Hematopoietic multipotent progenitor cell treated with erythropoietin and hydrocortisone succinate and interleukin-3 and kit ligand, for 4 days (in vitro differentiated cells): Measurements from ENCODE around the gene MIA2.
"Not testable (repeated sequence)": the region's sequence is repeated elsewhere in the genome, so short reads cannot be mapped to it uniquely, and the experiment has no call there.

Experiments
- DNase-seq: peaks from one replicate; pipeline ENCODE4 v3.0.0-alpha.2; 2015

The MIA2 gene

GRCh38 chr14:39351708-39352107 is 118.0 kb downstream of the MIA2 start:
- DNase-seq, result no peak

DNA sequence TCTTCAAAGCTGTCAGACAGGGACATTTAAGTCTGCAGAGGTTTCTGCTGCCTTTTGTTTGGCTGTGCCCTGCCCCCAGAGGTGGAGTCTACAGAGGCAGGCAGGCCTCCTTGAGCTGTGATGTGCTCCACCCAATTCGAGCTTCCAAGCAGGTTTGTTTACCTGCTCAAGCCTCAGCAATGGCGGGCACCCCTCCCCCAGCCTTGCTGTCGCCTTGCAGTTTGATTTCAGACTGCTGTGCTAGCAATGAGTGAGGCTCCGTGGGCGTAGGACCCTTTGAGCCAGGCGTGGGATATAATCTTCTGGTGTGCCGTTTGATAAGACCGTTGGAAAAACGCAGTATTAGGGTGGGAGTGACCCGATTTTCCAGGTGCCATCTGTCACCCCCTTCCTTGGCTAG is 125.4 kb downstream of the MIA2 start:
- DNase-seq, result not testable (repeated sequence)

- no peak for DNase-seq
These were observed 126.6 kb downstream of the MIA2 start for GRCh38 chr14:39360316-39360715.

DNA sequence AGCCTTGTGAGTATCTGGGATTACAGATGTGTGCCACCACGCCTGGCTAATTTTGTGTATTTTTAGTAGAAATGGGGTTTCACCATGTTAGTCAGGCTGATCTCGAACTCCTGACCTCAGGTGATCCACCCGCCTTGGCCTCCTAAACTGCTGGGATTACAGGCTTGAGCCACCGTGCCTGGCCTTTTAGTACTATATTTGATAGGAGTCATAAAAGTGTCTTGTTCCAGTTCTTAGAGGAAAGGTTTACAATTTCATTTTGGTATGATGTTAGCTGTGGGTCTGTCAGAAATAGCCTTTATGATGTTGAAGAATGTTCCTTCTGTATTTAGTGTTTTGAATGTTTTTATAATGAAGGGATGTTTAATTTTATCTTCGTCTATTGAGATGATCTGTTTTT is 127.8 kb downstream of the MIA2 start:
- DNase-seq, result not testable (repeated sequence)

DNA sequence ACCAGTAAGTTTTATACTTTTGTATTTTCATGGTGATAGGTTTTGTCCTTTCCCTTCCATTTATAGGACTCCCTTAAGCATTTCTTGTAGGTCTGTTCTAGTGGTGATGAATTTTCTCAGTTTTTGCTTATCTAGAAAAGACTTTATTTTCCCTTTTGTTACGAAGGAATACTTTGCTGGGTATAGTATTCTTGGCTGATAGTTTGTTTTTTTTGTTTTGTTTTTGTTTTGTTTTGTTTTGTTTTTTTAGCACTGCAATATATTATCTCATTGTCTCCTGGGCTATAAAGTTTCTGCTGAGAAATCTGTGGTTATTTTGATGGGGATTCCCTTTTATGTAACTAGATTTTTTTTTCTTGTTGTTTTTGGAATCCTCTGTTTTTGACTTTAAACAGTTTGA is 130.8 kb downstream of the MIA2 start:
- DNase-seq, result no peak

DNA sequence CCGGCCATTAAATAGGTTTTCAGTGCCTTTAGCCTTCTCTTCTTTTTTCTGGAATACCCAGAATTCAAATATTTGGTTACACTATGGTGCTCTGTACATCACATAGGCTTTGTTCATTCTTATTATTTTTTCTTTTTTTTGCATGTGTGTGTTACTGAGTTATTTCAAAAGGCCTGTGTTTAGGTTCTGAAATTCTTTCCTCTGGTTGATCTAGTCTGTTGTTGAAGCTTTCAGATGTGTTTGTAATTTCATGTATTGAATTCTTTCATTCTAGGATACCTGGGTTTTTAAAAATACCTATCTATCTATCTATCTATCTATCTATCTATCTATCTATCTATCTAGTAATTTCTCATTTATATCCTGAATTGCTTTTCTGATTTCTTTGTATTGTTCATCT is 131.6 kb downstream of the MIA2 start:
- no peak for DNase-seq

DNA sequence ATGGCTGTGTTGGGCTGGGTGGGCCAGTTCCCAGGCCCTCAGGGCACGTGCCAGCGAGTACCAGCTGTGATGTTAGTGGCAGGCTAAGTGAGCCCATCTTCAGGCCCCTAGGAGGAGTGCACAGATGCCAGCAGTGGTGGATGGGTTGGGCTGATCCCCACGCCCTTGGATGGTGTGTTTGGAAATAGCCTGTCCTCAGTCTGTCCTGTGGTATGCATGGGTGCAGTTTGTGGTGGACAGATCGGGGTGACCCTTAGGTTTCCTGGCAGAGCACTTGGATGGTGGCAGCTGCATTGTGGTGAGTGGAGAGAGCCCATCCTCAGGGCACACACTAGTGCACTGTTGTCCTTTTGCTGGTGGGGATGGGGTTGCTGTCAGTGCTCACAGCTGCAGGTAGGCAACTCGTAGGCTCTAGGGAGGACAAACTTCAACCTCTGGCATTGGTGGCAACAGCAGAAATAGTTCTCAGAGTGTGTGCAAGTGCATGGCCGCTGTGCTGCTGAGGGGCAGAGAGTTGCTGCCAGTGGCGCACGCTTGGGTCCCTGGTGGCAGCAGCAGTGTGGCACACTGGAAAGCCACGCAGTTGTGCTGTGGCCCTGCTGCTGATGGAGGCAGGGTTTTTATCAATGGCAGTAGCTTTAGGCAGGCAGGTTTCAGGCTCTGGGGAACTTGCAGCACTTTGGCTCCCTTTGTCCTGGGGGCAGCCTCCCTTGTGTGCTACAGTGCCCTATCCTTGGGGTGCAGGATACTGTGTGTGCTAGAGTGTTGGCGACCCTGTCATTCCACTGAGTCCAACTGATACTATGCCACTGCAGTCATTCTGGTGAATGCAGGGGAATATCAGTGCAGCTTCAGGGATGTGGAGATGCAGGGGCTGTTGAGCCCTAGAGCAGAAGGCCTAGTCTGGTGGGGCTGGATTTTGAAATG is 133.0 kb downstream of the MIA2 start:
- no peak for DNase-seq

GRCh38 chr14:39367387-39367751 is 133.7 kb downstream of the MIA2 start:
- no peak for DNase-seq

DNA sequence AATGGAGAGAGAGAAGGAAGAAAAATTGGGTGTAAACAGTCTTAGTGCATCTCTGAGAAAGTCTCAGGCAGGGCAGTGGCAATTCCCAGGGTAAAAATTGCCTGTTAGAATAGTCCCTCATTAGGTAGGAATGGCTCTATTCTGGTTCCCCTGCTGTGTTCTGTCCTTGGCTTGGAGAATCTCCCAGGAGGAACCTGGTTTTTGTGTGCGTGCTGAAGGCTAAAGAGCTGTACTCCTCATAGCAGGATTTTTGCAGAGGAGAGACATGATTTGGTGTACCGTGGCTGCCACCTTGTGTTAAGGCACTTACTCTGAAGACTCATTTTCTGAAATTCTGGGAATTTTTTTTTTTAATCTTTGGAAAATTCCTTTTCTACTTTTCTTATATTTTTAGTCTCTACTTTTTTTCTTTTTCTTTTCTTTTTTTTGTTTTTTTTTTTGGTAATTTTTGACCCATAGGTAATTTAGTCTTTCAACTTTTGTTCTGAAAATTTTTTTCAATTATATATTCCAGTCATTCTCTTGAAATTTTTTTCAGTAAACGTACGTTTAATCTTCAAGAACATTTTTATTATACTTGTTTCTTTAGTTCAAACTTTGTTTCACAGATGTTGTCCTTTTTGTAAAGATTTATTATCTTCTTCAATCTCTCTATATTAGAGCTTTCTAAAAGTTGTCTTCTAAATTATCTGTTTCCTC is 134.7 kb downstream of the MIA2 start:
- DNase-seq, result peak; percentile 77

- peak; percentile 18 for DNase-seq
These were observed 135.3 kb downstream of the MIA2 start for GRCh38 chr14:39369029-39369428.

GRCh38 chr14:39370415-39370814 is 136.7 kb downstream of the MIA2 start:
- DNase-seq, result no peak

DNA sequence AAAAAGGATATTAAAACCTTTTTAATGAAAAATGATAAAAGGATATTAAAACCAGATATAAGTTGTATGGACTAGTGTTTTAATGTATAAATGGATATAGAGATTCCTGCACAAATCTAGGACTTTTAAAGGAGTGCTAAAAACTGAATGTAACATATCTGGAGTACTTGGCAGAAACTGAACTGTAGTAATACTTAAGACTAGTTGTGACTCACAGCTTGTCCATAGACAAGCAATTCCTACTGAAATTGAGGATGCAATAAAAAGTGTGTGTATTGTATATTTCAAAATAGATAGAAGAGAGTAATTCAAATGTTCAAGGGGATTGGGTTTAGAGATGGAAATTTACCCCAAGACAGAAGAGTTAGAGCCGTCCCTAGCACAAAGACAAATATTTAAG is 138.9 kb downstream of the MIA2 start:
- DNase-seq, result no peak

- DNase-seq, result no peak
These were observed 141.1 kb downstream of the MIA2 start for GRCh38 chr14:39374851-39375250.

DNA sequence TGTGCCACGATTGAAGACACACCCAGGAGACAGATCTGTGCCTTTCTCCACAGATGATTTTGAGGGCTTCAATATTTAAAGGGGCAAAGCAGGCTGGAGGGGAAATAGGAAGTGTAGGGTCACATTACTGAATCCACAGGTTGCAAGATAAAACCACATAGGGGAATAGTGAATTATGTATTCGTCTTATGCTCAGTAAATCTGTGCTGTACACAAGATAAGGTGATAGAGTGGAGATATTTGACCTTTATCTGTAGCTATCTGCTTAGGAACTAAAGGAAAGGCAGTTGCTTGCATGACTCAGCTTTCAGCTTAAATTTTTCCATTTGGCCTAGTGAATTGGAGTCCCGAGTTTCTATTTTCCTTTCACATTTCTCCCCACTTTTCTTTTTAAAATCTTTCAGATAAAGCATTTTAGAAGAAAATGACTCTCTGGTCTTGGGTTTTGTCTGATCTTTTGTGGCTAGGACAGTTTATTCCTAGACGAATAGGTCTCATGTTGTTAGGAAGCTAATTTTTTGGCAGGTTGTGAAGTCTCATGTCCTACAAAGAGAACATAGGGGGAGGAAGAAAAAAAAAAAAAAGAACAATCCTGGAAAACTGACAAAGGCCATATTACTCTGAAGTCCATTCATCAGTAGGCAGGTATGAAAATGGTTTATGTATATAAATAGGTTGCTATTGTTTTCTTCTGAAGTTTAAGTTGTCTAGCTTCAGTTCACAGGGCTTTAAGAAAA is 143.1 kb downstream of the MIA2 start:
- peak; percentile 27 for DNase-seq

GRCh38 chr14:39381366-39381765 is 147.7 kb downstream of the MIA2 start:
- no peak for DNase-seq

- DNase-seq, result no peak
These were observed 148.7 kb downstream of the MIA2 start for GRCh38 chr14:39382463-39382862.

- DNase-seq, result no peak
These were observed 149.4 kb downstream of the MIA2 start for GRCh38 chr14:39383026-39383660.

DNA sequence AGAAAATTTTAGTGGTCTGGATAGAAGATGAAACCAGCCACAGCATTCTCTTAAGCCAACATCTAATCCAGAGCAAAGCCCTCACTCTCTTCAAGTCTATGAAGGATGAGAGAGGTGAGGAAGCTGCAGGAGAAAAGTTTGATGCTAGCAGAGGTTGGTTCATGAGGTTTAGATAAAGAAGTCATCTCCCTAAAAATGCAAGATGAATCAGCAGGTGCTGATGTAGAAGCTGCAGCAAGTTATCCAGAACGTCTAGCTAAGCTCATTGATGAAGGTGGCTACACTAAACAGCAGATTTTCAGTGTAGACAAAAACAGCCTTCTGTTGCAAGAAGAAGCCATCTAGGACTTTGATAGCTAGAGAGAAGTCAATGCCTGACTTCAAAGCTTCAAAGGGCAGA is 150.0 kb downstream of the MIA2 start:
- DNase-seq, result no peak

DNA sequence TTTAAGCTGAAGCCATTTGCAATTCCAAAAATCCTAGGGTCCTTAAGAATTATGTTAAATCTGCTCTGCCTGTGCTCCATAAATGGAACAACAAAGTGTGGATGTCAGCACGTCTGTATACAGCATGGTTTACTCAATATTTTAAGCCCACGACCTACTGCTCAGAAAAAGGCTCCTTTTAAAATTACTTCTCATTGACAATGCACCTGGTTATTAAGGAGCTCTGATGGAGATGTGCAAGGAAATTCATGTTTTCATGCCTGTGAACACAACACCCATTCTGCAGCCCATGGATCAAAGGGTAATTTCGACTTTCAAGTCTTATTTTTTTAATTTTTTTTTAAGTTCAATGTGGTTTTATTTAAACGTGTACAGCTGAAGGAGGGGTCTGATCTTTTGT is 150.5 kb downstream of the MIA2 start:
- DNase-seq, result no peak

DNA sequence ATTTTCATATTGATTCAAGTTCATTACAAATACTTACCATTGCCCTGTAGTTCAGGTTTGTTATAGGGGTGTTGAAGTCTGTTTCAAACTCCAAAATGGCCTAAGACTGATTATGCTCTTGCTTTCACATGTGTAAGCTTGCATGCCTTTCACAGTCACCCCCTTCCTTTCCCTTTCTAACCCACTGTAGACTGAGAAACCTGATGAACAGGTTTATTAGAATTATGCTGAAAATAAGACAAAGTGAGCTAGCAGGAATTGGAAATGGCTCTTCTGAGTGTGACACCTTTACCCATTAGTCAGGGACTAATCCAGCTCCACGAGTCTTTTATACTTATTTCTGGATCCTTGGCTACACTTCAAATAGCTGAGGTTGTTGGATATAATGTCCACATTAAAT is 159.6 kb downstream of the MIA2 start:
- no peak for DNase-seq

DNA sequence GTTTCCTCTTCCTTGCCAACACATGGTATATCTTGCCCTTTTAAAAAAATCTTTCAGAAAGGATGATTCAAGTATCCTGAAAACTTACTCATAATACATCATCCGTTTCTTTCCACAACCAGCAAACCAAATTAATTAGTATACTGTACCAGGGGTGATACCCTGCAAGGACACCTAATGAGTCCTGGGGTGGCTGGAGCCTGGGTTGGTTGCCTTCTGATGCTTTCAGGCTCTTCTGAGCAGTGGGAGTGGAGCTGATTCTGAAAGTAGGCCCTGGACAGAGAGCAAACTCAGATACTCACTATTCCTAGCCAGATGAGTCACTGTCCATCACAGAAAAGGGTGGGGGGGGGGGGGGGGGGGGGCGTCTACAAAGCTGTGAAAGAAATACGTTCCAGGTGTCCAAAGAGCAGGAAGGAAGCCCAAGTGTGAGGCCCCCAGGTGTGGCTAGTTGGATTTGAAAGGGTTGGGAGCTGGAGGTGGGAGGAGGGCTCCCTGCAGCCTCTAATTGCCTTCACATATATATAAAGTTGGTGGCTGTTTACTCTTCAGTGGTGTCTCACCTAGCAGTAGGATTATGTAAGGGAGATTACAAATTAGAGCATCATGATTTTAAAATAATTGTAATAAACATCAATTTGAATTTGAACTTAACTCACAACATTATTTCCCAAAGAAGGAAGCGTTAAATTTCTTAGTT is 162.0 kb downstream of the MIA2 start:
- no peak for DNase-seq

DNA sequence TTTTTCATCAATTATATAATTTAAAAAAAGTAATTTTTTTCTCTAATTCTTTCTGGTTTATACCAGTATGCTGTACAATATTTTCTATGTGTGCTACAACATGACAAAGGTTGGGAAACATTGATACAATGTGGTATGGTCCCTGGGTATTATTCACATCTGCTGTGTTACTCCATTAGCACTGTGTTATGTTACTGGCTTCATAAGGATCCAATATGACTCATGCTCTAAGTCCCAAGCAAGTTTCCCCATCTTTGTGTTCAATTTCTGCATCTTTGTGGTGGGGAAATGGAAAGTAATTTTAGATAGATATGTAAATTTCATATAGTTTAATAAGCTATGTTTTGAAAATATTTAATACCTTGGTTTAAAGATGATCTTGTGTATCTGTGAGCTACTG is 162.7 kb downstream of the MIA2 start:
- no peak for DNase-seq

DNA sequence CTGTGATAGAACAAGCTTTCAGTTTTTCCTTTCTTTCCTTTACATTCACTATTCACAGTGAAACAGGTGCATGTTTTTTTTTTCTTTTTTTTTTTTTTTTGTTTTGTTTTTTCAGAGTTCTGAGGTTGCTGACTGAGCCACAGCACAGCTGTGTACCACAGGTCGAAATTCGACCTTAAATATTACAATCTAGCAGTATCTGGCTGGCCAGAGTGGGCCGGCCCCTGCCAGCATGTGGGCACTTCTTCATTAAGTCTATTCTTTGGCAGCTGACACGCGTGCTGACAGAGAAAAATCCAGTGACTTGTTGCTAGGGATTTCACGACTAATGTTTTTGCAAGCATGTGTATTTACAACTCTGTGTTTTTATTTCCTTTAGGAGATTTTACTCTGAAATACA is 164.7 kb downstream of the MIA2 start:
- no peak for DNase-seq
